Adipose tissue (tissue), 3 donors: ENCODE measurements around the gene ADAMTS14. TPM values are rescaled to one million over a fixed set of nuclear protein-coding genes. Genes with fewer than 3 reads are reported as not detected.

ENCODE experiments used
- H3K27ac ChIP-seq: one replicate; pipeline ENCODE4 v1.5.1; 2013; ENCODE audit warnings: low read depth, low read length
- WGBS, 3 donors: extraction: QIAGEN DNeasy Blood & Tissue Kit; methylation state at CpG; one replicate each; pipeline ENCODE4 v1.1.7; 2013; 5-methylcytosine and 5-hydroxymethylcytosine counted together
- polyA plus RNA-seq, 3 donors: library from polyadenylated mRNA; stranded (reverse); fragments of 200-250 nt; gene quantifications; one replicate each; pipeline ENCODE4 v1.2.3, GENCODE V29; 2013
- donor health status: healthy with polysubstance abuse.
- donor health status: Bipolar disorder and iron deficiency.
- donor health status: healthy.

ADAMTS14 gene
- polyA plus RNA-seq, 3 donors = under 0.01 to 0.94 (median 0.07) TPM

DNA sequence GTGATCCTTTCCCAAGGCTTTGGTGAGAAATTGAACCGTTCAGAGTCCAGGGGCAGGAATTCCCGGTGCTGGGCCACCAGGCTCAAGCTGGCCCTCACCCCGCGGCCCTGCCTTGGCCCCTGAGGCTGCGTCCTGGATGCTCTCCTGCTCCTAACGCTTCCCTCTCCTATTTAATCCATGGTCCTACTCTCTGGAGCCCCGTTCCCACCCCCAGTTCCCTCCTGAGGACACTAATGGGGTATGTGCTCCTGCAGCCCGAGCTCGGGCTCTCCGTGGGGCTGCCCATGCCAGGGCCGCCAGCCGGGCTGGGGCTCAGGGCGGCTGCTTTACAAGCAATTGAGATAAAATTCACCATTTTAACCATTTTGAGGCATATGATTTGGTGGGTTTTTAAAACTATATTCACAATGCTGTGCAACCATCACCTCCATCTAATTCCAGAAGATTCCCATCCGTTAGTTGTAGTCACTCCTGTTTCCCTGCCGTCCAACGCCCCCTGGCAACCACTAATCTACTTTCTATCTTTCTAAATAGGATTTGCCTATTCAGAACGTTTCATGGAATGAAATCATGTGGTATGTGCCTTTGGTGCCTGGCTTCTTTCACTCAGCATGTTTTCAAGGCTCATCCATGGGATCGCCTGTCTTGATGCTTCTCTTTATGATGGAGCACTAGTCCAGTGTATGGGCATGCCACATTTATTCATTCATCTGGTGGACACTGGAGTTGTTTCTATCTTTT lies 33.0 kb downstream of the ADAMTS14 start:
- no peak overlapping the region for H3K27ac ChIP-seq
- 79 to 93% (median 90%) methylated on average over 18 of the region's 18 CpGs for WGBS, 3 donors

DNA sequence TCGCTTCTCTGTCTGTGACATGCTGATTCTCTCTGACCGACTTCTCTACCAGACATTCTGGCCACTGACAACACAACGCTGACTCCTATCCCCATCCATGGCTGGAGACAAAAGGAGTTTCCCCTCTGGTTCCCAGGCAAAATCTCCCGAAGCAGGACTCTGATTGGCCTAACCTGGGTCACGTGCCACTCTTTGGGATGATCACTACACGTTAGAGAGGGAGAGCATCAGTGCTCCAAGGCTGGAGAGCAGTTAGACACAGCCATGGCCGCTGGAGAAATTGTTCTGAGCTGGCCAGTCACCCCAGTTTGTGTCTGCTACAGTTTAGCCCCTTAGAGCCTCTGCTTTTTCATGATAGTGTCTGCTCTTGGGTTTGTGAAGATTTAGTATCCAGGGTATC lies 38.9 kb downstream of the ADAMTS14 start:
- WGBS, 3 donors = 72 to 89% (median 87%) methylated on average over 7 of the region's 7 CpGs
- no peak overlapping the region for H3K27ac ChIP-seq

DNA sequence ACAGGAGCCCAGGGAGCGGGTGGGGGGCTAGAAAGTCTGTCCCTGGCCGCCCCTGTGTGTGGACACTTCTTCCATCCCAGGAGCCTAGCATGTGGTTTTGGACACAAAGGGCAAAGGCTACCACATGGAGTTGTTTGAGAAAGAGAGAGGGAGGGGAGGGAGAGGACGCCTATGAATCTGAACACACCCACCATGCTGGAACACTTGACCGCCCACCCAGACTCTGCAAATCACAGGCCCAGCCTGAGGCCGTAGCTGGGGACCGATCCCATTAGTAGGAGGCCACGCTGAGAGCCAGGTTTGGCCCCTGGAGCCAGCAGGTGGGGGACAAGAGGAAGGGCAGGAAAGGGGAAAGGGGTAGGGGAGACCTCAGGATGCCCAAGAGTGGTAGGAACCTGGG lies 39.6 kb downstream of the ADAMTS14 start:
- WGBS, 3 donors = 67 to 89% (median 85%) methylated on average over 7 of the region's 7 CpGs
- no peak overlapping the region for H3K27ac ChIP-seq

DNA sequence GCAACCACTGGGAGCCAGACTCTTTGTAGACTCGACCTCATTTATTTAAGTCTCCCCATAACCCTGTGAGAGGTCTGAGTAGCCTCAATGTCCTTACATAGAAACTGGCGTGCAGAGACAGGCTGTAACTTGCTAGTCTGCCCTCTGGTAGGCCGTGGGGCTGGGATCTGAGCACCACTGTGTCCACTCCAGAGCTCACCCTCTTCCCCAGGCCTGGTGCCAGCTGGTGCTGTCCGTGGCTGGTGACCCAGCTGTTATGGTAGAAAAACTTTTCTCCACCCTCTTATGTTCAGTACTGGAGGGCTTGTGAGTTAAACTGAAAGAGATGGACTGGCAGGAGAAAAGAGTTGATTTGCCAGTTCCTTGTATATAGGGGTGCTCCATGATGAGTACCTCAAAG lies 41.9 kb downstream of the ADAMTS14 start:
- H3K27ac ChIP-seq = no peak overlapping the region
- 70 to 87% (median 73%) methylated on average over 4 of the region's 4 CpGs for WGBS, 3 donors

DNA sequence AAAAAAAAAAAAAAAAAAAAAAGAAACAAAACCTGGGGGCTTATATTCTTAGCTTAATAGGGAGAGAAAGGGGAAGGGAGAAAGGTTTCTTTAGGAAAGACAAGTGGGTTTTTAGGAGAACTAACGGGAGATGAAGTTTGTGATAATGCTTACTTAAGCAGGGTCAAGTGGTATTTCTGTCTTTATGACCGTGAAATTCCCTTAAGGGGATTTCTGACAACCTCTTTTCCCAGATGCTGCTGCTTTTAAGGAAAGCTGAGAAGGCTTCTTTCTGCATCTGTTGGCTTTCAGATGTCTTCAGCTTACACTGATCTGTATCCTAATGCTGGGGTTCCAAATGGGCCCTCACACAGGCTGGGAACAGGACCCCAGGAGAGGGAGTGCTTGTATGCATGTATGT lies 42.6 kb downstream of the ADAMTS14 start:
- WGBS, 3 donors = 56 to 81% (median 77%) methylated on average over 2 of the region's 2 CpGs
- no peak overlapping the region for H3K27ac ChIP-seq

DNA sequence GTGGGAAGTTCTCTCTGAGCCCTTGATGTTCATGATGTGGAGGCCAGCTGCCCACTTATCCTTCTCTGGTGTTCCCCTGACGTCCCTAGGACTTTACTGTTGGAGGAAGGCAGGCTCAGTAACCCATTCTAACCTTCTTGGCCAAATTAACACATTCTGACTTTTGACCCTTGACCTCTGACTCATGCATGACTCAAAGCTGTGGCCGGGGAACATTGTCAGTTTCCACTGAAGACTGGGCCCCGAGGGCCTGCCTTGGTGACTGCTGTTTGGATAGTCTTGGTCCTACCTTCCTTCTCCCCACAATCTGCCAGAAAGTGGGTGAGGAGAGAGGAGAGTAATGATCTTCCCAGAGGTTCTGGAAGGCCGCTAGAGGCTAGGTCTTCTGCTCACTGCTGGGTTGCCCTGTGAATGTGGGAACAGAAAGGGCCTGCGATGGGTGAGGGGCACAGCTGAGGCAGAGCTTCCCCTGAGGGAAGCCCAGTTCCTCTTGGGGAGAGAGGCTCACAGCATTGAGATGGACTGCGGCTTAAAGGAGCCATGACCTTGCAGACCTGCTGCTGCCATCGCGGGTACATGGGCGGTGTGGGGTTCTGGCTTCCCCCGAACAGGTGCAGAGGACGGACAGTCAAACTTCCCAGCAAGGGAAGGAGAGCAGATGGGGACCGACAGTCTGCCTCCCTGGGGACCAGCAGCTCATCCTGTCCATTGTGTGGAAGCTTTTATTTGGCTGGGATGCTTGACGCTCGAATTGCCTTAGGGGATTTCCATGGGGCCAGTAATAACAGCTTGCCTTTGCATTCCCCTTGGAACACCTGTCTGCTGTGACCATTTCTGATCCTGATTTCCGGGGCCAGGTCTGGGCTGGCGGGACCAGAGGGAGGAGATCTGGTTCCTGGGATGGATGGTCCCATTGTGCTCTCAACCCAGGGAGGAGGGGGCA lies 43.8 kb downstream of the ADAMTS14 start:
- no peak overlapping the region for H3K27ac ChIP-seq
- 63 to 73% (median 69%) methylated on average over 16 of the region's 16 CpGs for WGBS, 3 donors

DNA sequence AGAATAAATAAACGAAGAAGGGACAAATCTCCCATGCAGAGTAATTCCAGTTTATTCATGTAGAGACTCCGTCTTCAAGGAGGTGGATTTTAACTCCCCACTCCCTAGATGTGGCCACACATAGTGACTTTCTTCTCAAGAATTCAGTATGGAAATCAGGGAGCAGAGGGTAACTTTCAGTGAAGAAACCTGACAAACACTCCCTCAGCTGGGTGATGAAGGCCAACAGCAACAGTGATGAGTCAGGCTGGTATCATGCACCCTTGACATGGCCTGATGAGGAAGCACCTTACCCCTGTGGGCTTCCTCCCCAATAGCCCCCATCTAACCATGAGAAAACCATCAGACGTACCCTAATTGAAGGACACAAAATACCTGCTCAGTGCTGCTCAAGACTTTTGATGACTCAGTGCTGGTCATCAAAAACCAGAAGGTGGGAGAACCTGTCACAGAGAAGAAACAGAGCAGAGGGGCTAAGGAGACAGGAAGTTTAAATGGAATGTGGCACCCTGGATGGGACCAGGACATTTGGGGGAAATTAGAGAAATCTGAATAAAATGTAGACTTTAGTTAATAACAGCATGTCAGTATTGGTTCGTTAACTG lies 50.6 kb downstream of the ADAMTS14 start:
- WGBS, 3 donors = 85 to 88% (median 86%) methylated on average over 4 of the region's 4 CpGs

DNA sequence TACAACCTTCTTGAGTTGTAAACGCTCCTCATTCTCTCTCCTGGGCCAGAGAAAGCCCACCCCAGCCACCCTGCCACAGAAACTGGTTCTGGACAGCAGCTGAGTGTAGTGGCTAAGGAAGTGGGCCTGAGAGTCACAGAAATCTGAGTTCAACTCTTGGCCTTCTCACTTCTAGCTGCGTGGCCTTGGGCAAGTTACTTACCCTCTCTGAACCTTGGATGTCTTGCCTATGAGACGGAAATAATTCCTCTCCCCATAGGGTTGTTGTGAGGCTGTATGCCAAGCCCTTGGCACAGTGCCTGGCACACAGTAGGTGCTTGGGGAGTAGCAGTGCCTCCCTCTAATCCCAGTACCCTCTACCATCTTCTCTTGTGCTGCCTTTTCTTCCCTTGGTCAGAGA lies 51.5 kb downstream of the ADAMTS14 start:
- H3K27ac ChIP-seq = no peak overlapping the region
- WGBS, 3 donors = 94 to 100% (median 97%) methylated on average over 3 of the region's 3 CpGs

More for the DNA sequence above, 50.6 kb downstream of the ADAMTS14 start:
- no peak overlapping the region for H3K27ac ChIP-seq

DNA sequence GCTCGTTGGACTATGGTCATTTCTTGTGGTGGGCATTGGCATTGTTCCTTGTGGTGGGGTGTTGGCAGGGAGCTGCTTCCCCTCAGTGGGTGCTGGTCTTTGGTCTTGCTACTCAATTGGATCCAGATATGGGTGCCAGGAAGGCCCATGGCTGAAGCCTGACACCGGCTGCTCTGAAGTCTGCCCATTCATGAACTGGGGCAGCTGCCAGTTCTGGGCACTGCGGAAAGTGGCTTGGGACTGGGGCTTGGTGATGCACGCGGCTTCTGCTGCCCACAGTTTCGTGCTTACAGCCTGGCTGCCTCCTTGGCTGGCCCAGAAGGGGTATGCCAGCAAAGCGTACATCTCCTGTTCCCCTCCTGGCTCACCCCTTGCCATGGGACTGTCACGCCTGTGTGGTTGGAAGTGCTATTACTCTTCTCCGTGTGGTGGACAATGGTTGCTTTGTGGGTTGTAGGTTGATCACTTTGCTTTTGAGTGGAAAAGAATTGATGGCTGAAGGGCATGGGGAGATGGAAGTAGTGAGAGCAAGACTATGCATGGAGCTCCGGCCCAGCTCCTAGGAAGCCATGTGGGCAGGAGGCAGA lies 54.7 kb downstream of the ADAMTS14 start:
- WGBS, 3 donors = 77 to 88% (median 85%) methylated on average over 10 of the region's 10 CpGs
- H3K27ac ChIP-seq = no peak overlapping the region

DNA sequence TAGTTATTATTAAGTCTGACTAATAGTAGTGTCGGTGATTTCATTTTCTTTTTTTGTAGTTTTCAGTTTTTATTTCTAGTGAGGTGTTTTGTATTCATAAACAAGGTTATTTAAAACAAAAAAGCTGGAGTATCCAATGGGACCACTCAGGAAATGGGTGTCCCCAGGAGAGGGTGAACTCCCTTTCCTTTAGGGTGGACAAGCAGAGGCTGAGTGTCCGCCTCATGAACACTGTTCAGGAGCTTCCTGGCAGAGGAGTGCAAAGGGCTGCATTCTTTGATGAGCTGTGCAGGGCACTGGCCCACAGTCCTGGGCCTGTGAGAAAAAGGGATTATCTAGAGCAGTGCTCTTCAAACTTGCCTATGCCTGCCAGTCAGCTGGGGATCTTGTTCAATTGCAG lies 56.0 kb downstream of the ADAMTS14 start:
- 57 to 73% (median 69%) methylated on average over 2 of the region's 2 CpGs for WGBS, 3 donors
- H3K27ac ChIP-seq = no peak overlapping the region

DNA sequence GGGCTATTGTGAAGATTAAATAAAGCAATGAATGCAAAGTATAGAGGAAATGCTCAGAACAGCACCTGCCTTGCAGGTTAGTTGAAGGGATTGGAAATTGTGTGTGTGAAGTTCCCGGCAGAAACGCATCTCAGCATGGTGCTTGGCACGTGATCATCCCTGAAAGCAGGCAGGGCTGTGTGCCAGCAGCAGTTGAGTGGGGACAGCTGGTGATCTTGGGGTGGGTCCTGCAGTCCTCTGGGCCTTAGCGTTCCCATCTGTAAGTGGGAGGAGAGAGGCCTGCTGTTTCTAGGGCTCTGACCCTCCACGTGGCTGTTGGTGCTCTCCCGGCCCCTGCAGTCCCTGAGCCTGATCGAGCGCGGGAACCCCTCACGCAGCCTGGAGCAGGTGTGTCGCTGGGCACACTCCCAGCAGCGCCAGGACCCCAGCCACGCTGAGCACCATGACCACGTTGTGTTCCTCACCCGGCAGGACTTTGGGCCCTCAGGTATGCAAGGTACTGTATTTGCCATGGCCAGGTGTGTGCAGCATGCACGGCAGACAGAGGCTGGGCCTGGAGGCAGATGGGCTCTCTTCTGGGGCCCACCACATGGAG lies 57.6 kb downstream of the ADAMTS14 start:
- WGBS, 3 donors = 63 to 78% (median 74%) methylated on average over 16 of the region's 16 CpGs
- H3K27ac ChIP-seq = no peak overlapping the region

DNA sequence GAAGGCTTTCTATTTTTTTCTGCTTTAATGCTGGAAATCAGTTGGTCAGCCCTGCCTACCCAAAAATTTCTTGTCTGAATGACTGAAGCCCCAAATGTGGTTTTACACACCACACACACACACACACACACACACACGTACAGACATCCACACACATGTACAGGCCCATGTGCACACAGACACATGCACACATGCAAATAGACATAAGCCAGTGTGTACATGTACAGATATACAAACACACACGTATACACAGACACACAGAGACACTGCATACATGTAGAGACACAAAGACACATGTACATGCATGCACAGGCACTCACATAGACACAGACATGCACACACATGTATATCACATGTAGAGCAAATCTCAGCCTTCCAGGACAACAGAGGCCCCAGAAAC lies 58.6 kb downstream of the ADAMTS14 start:
- 69 to 78% (median 70%) methylated on average over 2 of the region's 2 CpGs for WGBS, 3 donors

DNA sequence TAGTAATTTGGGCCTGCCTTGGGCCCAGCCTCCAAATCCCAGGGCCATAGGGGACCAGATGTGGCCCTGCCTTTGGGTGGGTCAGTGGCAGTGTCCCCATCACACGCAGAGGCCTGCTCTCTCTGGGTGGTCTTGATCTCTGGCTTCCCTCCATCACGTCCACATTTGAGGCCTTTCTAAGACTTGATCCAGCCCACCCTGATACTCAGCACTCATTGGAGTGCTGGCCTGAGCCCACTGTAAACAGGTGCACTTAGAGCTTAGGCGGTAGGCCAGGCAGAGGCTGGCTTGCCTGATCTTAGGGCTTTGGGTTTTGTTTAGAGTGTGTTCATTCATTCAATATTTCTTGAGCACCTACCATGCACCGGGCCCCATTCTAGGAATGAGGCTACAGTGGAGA lies 60.3 kb downstream of the ADAMTS14 start:
- no peak overlapping the region for H3K27ac ChIP-seq
- 87 to 95% (median 92%) methylated on average over 4 of the region's 4 CpGs for WGBS, 3 donors

More for the DNA sequence above, 58.6 kb downstream of the ADAMTS14 start:
- H3K27ac ChIP-seq = no peak overlapping the region

DNA sequence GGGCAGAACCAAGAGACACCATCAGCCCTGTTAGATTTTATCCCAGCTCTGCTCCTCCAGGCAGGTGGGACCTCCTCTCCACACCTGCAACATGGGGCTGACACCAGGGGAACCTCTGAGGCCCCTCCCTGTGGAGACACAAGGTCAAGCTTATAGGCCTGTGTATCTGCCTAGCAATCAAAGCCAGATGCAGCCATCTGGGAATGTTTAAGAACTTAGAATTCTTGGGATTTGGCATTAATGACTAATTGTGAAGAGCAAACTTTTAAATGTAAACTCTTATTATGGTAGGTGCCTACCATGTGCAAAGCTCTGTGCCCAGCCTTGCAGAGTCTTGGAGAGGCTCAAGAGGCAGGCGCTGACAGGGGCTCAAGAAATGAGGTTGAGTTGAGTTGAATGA lies 60.7 kb downstream of the ADAMTS14 start:
- WGBS, 3 donors = 93 to 100% (median 96%) methylated on average over 1 of the region's 1 CpG

DNA sequence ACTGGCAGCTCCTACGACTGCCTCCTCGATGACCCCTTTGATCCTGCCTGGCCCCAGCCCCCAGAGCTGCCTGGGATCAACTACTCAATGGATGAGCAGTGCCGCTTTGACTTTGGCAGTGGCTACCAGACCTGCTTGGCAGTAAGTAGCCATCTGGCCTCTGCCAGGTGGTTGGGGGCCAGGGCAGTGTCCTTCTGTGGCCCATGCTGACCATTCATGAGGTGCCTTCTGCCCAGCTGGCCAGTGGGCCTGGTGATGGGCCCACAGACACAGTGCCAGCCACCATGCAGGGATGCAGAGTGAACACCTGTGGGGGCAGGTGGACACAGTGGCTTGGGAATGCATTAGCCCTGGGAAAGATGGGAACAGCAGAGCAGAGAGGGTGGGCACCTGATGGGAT lies 62.9 kb downstream of the ADAMTS14 start:
- H3K27ac ChIP-seq = no peak overlapping the region
- WGBS, 3 donors = 65 to 93% (median 87%) methylated on average over 3 of the region's 3 CpGs

More for the DNA sequence above, 60.7 kb downstream of the ADAMTS14 start:
- no peak overlapping the region for H3K27ac ChIP-seq

DNA sequence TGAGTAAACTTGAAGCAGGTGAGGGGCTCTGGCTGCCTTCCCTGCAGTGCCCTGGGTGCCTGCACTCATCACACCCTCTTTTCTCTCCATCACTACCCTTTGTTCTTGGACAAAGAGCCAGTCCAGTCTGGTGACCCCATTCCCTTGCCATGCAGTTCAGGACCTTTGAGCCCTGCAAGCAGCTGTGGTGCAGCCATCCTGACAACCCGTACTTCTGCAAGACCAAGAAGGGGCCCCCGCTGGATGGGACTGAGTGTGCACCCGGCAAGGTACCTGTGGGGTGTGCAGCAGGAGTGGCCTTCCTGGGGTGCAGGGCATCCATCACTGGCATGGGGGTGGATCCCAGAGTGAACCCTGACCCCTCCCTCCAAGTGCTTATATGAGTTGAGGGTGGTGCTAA lies 64.2 kb downstream of the ADAMTS14 start:
- 86 to 91% (median 91%) methylated on average over 3 of the region's 3 CpGs for WGBS, 3 donors

DNA sequence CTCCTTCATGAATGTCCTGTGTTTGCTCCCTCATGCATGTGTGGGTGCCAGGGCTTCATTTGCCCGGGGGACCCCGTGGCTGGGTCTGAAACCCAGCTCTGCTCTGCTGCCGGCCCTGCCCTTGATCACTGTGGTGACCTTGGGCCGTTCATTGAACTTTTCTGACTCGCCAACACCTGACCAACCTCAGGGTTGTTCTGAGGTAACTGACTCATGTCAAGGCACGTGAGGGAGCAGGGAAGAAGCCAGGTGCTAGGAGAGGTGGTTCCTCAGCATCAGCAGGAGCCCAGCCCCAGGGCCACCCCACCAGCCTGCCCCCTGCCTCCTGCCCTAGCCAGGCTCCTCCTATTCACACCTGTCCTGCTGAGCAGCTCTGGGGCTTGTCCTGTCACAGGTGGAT lies 64.9 kb downstream of the ADAMTS14 start:
- no peak overlapping the region for H3K27ac ChIP-seq
- WGBS, 3 donors = 38 to 91% (median 90%) methylated on average over 6 of the region's 6 CpGs

More for the DNA sequence above, 64.2 kb downstream of the ADAMTS14 start:
- no peak overlapping the region for H3K27ac ChIP-seq

DNA sequence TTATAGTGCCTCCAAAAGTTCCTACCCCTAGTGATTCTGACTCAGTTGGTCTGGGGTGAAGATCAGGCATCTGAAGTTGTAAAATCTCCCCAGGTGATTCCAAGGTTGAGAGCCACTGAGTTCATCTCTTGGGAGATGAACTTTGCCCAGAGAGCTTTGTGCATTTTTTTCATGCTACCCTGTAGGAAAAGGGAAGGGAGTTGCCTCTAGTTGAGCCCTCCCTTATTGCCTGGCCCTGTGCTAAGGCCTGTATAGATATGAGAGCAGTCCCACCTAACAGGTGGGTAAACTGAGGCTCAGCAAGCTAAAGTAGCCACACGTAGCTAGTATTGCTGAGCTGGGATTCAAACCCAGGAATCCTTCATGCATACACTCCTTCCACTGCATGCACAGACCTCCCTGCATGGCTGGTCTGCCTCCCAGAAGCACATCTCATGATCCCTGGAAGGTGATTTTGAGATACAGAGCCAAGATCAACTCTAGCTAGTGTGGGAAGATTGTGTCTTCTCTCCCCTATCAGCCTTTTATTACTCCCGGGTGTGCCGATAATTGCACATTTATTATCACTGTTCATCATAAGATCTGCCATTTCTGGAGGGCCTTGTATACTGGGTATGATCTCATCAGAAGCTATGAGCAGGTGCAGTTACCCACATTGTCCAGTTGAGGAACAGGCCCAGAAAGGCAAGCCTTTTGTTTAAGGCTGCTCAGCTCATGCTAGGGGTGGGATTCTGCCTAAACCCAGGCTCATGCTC lies 65.9 kb downstream of the ADAMTS14 start:
- no peak overlapping the region for H3K27ac ChIP-seq
- 81 to 91% (median 85%) methylated on average over 3 of the region's 3 CpGs for WGBS, 3 donors
